ENCODE measurements around the gene ATP6V0A1.

DNA sequence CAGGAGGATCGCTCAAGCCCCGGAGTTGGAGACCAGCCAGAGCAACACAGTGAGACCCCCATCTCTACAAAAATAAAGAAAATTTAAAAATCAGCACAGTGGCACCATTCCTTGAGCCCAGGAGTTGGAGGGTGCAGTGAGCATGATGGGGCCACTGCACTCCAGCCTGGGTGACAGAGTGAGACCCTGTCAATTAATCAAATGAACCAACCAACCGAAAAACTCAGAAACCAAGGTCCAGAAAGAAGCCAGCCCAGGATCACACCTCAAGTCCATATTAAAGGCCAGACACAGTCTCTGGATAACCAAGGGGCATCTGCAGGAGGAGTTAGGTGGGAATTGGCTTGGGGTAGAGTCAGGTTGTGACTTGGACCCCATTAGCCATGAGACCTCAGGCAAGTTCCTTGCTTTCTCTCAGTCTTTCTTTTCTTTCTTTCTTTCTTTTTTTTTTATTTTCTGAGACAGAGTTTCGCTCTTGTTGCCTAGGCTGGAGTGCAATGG lies 96.5 kb downstream of the ATP6V0A1 start:
- TF ChIP-seq, protein P1, sequence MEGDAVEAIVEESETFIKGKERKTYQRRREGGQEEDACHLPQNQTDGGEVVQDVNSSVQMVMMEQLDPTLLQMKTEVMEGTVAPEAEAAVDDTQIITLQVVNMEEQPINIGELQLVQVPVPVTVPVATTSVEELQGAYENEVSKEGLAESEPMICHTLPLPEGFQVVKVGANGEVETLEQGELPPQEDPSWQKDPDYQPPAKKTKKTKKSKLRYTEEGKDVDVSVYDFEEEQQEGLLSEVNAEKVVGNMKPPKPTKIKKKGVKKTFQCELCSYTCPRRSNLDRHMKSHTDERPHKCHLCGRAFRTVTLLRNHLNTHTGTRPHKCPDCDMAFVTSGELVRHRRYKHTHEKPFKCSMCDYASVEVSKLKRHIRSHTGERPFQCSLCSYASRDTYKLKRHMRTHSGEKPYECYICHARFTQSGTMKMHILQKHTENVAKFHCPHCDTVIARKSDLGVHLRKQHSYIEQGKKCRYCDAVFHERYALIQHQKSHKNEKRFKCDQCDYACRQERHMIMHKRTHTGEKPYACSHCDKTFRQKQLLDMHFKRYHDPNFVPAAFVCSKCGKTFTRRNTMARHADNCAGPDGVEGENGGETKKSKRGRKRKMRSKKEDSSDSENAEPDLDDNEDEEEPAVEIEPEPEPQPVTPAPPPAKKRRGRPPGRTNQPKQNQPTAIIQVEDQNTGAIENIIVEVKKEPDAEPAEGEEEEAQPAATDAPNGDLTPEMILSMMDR (IDR thresholded peaks at IDR 0.05; ENCODE audit: extremely low read depth in 1 of 2, insufficient read depth in 1 of 2, low read depth in 1 of 2, low read length in 2 of 2): no peak
- no peak for TF ChIP-seq POLR2AphosphoS5 (IDR thresholded peaks at IDR 0.05; ENCODE audit: insufficient read depth, low read depth, low read length)
- TF ChIP-seq JUN (IDR thresholded peaks at IDR 0.05; ENCODE audit: borderline replicate concordance, insufficient read depth, insufficient read length, low read depth): no peak
- no peak for TF ChIP-seq EZH2 (IDR thresholded peaks at IDR 0.05; ENCODE audit: borderline replicate concordance, low read depth, low read length, severe bottlenecking)
- TF ChIP-seq GATA2 (IDR thresholded peaks at IDR 0.05; ENCODE audit: insufficient read depth, insufficient read length, low read depth, low read length): no peak
- TF ChIP-seq POLR2A (IDR thresholded peaks at IDR 0.05; ENCODE audit: low read depth, low read length): no peak

Measured in endothelial cell of umbilical vein (primary cell).